ENCODE measurements around the gene TTLL7. TPM values are rescaled to one million over a fixed set of nuclear protein-coding genes. Genes with fewer than 3 reads are reported as not detected.

The TTLL7 gene
- total RNA-seq, 1 donor from 2014 or later: 8.6 TPM

DNA sequence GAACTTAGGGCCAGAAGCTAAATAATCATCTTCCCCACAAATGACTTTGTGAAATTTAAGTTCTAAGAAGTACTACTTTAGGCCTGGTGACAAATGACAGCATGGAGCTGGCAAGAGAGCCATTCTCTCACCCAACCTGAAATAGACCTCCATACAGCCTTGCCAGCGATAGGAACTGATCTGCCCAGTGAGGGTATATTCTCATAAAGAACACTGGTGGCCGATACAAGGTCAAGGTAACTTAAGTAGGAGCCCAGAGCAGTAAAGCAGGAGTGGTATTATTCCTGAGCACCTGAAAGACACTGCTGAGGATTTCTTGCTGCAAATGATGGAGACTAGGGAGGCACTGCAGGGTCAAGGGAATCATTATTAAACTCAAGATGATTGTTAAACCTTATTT, 2.6 kb upstream of the TTLL7 start:
- TF ChIP-seq, protein P1, sequence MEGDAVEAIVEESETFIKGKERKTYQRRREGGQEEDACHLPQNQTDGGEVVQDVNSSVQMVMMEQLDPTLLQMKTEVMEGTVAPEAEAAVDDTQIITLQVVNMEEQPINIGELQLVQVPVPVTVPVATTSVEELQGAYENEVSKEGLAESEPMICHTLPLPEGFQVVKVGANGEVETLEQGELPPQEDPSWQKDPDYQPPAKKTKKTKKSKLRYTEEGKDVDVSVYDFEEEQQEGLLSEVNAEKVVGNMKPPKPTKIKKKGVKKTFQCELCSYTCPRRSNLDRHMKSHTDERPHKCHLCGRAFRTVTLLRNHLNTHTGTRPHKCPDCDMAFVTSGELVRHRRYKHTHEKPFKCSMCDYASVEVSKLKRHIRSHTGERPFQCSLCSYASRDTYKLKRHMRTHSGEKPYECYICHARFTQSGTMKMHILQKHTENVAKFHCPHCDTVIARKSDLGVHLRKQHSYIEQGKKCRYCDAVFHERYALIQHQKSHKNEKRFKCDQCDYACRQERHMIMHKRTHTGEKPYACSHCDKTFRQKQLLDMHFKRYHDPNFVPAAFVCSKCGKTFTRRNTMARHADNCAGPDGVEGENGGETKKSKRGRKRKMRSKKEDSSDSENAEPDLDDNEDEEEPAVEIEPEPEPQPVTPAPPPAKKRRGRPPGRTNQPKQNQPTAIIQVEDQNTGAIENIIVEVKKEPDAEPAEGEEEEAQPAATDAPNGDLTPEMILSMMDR (IDR thresholded peaks at IDR 0.05): no peak
- H3K4me3 Mint-ChIP-seq (ENCODE audit: unreplicated experiment): no peak overlapping the region
- no peaks in the 10 kb centered on the region for H3K36me3 Mint-ChIP-seq (ENCODE audit: unreplicated experiment)
- no peaks in the 10 kb centered on the region for H3K27me3 Mint-ChIP-seq (ENCODE audit: unreplicated experiment)
- DNase-seq (ENCODE audit: extremely low spot score, unreplicated experiment): no peak
- no peaks in the 10 kb centered on the region for H3K9me3 Mint-ChIP-seq (ENCODE audit: unreplicated experiment)
- no peak overlapping the region for H3K27ac Mint-ChIP-seq (ENCODE audit: unreplicated experiment)
- peaks cover 13% of the 10 kb centered on the region for H3K4me1 Mint-ChIP-seq (ENCODE audit: unreplicated experiment)

DNA sequence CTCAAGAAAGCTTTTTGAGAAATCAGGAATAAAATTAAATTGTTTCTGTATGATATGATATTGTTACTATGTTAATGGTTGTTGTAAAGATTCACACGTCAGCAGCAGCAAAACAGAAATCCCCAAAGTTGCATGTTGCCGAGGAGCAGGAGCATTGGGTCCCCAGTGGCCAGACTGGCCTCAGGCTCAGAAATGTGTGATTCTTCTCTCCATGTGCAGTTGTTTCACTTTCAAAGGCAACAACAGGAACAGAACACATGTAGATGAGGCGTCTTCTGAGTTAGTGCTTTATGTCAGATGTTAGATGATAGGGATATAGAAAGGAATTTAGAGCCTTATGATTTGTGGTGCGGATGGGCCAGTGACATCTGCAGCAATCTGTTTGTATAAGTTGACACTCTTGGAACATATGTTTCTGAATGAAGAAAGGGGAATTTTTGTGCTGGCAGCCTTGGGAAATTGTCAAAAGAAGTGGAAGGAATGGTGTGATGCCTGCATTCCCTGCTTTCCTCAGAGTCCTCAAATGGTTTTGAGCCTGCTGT, 2.1 kb upstream of the TTLL7 start:
- H3K4me3 Mint-ChIP-seq (ENCODE audit: unreplicated experiment): no peak overlapping the region
- peaks cover 16% of the 10 kb centered on the region for H3K4me1 Mint-ChIP-seq (ENCODE audit: unreplicated experiment)
- TF ChIP-seq, protein P1 (IDR thresholded peaks at IDR 0.05): no peak
- H3K27ac Mint-ChIP-seq (ENCODE audit: unreplicated experiment): no peak overlapping the region
- no peaks in the 10 kb centered on the region for H3K9me3 Mint-ChIP-seq (ENCODE audit: unreplicated experiment)
- no peaks in the 10 kb centered on the region for H3K27me3 Mint-ChIP-seq (ENCODE audit: unreplicated experiment)
- DNase-seq (ENCODE audit: extremely low spot score, unreplicated experiment): no peak
- no peaks in the 10 kb centered on the region for H3K36me3 Mint-ChIP-seq (ENCODE audit: unreplicated experiment)

DNA sequence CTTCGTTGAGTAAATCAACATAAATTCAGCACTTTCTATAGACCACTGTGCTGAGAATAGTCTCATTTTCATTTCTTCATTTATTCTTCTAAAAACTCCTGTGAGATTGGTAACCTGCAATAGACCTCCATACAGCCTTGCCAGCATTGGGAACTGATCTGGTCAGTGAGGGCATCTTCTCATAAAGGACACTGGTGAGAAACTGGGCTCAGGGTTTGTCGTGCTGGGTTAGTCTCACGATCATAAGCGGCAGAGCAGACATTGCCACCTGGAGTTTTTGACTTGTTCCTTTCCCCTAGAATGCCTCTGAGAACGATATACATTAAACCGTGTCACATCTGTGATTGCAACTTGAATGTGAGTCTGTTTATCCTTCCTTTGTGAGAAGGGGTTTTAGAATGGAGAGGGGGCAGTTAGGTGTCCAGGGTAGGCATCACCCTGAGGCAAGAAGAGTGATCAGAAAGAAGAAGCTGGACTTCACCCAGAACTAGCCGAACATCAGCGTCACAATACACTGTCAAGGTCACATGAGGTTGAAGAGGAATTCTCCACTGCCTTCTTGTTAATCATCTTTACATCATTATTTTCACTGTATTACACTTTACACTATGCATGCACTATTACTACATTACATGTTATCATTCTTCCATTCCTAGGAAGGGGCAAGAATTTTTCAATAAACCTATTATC, 1.4 kb upstream of the TTLL7 start:
- Mint-ChIP-seq H3K36me3 (ENCODE audit: unreplicated experiment) (no peaks in the 10 kb centered on the region), H3K27ac (ENCODE audit: unreplicated experiment) (no peak overlapping the region), H3K27me3 (ENCODE audit: unreplicated experiment) (no peaks in the 10 kb centered on the region), H3K9me3 (ENCODE audit: unreplicated experiment) (no peaks in the 10 kb centered on the region), H3K4me3 (ENCODE audit: unreplicated experiment) (peak overlapping the region; percentile 52), H3K4me1 (ENCODE audit: unreplicated experiment) (peaks cover 16% of the 10 kb centered on the region)
- DNase-seq (ENCODE audit: extremely low spot score, unreplicated experiment): no peak
- TF ChIP-seq, protein P1 (IDR thresholded peaks at IDR 0.05): no peak

DNA sequence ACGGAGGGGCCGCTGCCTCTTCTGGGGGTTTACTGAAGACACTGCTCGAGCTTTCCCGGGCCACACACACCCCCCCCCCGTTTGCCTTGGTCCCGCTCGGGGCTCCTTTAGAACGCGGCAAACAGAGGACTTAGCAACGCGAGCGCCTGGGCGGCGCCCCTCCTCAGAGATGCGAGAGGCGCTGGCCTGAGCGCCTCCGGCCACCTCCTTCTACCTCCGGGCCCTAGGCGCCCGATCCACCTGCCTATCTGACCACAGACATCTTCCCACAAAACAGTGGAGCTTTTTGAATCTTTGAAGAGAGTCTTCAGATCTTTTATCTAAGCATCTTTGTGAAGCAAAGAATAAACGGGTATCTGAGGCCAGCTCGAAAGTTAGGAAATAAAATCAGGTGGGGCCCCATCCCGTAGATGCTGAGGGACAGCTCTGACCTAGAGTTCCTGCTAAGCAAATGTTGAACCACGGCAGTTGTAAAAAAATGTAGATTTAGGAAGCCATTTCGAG, 436 bp upstream of the TTLL7 start:
- TF ChIP-seq, protein P1 (IDR thresholded peaks at IDR 0.05): no peak
- H3K4me3 Mint-ChIP-seq (ENCODE audit: unreplicated experiment): peak overlapping the region; percentile 84
- H3K9me3 Mint-ChIP-seq (ENCODE audit: unreplicated experiment): no peaks in the 10 kb centered on the region
- no peaks in the 10 kb centered on the region for H3K36me3 Mint-ChIP-seq (ENCODE audit: unreplicated experiment)
- peaks cover 16% of the 10 kb centered on the region for H3K4me1 Mint-ChIP-seq (ENCODE audit: unreplicated experiment)
- peak overlapping the region; percentile 75 for H3K27ac Mint-ChIP-seq (ENCODE audit: unreplicated experiment)
- no peaks in the 10 kb centered on the region for H3K27me3 Mint-ChIP-seq (ENCODE audit: unreplicated experiment)
- DNase-seq (ENCODE audit: extremely low spot score, unreplicated experiment): no peak

DNA sequence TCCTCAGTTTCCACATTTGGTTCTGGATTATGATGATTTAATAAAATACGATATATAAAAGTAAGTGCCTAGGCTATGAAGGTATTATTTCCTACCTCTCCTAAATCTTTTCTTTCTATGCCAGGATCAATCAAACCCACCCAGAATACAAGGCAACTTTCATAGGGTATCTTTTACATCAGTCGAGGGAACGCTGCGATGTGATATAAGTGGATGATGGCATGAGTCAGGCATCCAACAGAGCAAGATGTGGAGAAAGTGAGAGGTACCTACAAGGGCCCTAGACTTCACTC, 781 bp downstream of the TTLL7 start:
- TF ChIP-seq, protein P1 (IDR thresholded peaks at IDR 0.05): no peak
- Mint-ChIP-seq H3K4me3 (ENCODE audit: unreplicated experiment) (peak overlapping the region; percentile 84), H3K27ac (ENCODE audit: unreplicated experiment) (peak overlapping the region; percentile 67), H3K36me3 (ENCODE audit: unreplicated experiment) (no peaks in the 10 kb centered on the region), H3K27me3 (ENCODE audit: unreplicated experiment) (no peaks in the 10 kb centered on the region), H3K9me3 (ENCODE audit: unreplicated experiment) (no peaks in the 10 kb centered on the region), H3K4me1 (ENCODE audit: unreplicated experiment) (peaks cover 16% of the 10 kb centered on the region)
- no peak for DNase-seq (ENCODE audit: extremely low spot score, unreplicated experiment)
